Fibroblast of pulmonary artery (primary cell): ENCODE measurements around the gene IRF2.

Experiments
- DNase-seq: peaks from one replicate; pipeline ENCODE4 v3.0.0-alpha.2; 2010; ENCODE audit warnings: low read depth
- H3K4me3 ChIP-seq: replicated peaks from 2 replicates; pipeline ENCODE4 v1.5.1; 2011; ENCODE audit warnings: low read depth, mild to moderate bottlenecking, control low read depth, low read length, moderate library complexity
- CTCF ChIP-seq: IDR thresholded peaks from 2 replicates; pipeline ENCODE4 v1.5.1; 2011; ENCODE audit warnings: mild to moderate bottlenecking, control low read depth, low read length, inconsistent platforms; ENCODE audit errors: missing control alignments

IRF2 gene

GRCh38 chr4:184363258-184363657 is 111.1 kb downstream of the IRF2 start:
- no peak for DNase-seq
- no peak overlapping the region for H3K4me3 ChIP-seq

GRCh38 chr4:184362396-184362795 is 112.0 kb downstream of the IRF2 start:
- no peak for TF ChIP-seq CTCF
- DNase-seq = no peak
- H3K4me3 ChIP-seq = no peak overlapping the region

More at GRCh38 chr4:184363258-184363657, 111.1 kb downstream of the IRF2 start:
- no peak for TF ChIP-seq CTCF

- peak; percentile 80 for DNase-seq
- no peak for TF ChIP-seq CTCF
- H3K4me3 ChIP-seq = no peak overlapping the region
These were observed 112.9 kb downstream of the IRF2 start for GRCh38 chr4:184361443-184361842.

DNA sequence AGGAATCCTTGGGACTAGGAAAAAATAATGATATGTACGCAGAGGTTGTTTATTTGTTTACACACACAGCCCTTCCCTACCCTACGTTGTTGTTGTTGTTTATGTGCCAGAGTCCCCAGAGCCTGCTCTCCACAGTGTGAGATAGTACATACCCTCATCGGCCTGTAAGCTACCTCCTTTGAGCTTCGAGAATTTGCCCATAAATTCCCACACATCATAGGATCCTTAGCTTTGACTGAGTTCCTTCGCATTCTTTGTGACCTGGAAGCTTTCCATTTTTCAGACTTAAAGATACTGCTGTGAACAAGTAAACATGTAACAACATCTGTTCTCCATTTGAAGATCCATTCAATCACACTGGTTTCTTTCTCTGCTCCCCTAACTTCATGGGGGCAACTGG is 114.5 kb downstream of the IRF2 start:
- DNase-seq = no peak
- no peak for TF ChIP-seq CTCF

DNA sequence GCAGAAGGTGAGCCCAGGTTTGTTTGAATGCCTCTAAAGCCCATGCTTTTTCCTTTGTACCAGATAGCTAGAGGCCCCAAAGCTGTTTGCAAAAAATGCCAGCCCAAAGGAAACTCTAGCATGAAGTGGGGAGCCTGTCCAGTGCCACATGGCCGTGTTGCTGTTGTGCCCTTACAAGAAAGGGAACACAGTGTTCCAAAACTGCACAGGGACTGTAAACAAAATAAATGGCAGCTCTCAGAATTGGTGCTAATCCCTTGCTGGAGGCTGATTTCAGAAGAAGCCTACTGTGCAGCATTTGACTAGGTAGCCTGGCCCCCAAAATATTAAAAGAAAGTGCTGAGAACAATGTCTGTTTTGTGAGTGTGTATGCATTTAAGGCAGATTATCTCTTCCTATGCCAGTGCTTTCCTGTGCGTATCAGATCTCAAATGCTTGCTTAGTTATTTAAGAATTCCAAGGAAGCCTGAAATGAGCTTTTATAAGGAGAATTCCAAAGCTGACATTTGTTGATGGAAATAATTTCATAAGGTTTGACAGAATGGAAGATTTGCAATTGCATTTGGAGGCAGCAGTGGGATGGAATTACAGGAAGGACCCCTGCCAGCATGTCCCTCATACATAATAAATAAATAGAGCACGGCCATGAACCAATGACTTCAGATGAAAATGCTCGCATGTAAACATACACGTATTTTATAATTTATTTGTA is 115.7 kb downstream of the IRF2 start:
- TF ChIP-seq CTCF = no peak
- no peak overlapping the region for H3K4me3 ChIP-seq
- DNase-seq = no peak

More for the DNA sequence above, 114.5 kb downstream of the IRF2 start:
- no peak overlapping the region for H3K4me3 ChIP-seq

- TF ChIP-seq CTCF = no peak
- no peak for DNase-seq
- H3K4me3 ChIP-seq = no peak overlapping the region
These were observed 116.6 kb downstream of the IRF2 start for GRCh38 chr4:184357772-184358171.

DNA sequence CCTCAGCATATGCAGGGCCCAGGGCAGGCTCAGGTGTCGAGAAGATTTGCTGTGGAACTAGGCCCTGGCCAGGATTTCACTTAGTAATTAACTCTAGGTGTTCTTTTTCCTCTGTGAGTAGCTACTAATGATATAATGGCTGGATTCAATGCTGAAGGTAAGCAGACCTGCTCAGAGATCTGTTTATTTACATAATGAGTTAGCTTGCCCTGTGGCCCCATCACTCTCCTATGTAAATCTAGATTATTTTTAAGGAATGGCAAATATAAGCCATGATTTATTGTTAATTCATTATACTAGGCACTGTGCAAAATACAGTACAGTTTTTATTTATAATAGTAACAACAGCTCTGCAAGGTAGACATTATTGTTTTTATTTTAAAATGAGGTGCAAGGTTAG is 117.2 kb downstream of the IRF2 start:
- TF ChIP-seq CTCF = no peak
- H3K4me3 ChIP-seq = no peak overlapping the region
- no peak for DNase-seq
